GM23338 (cell line): ENCODE results near the gene OR9A2. TPM values are rescaled to one million over a fixed set of nuclear protein-coding genes. Genes with fewer than 3 reads are reported as not detected.

Source experiments
- ATAC-seq: fragments of 200-7000 bp; cut with Tn5 transposase; 3 replicates; pipeline ENCODE4 v1.9.1; 2020
- DNase-seq: peaks from one replicate; pipeline ENCODE4 v3.0.0-alpha.2; 2015; ENCODE audit warnings: low spot score
- H2AFZ ChIP-seq: fragments of 200-600 bp; sonication (generic); 2 replicates; pipeline ENCODE4 v1.8.0; 2016; ENCODE audit warnings: antibody characterized with exemption, mild to moderate bottlenecking, moderate library complexity
- H3F3A ChIP-seq: fragments of 200-600 bp; sonication (generic); replicated peaks from 2 replicates; pipeline ENCODE4 v1.8.0; 2017; ENCODE audit warnings: antibody characterized with exemption, mixed run types, low read depth
- H3K27ac ChIP-seq: fragments of 200-600 bp; sonication (generic); 2 replicates; pipeline ENCODE4 v1.6.1; 2016; ENCODE audit warnings: low read depth
- H3K27me3 ChIP-seq: fragments of 200-600 bp; sonication (generic); 2 replicates; pipeline ENCODE4 v1.8.0; 2016; ENCODE audit warnings: mild to moderate bottlenecking, mixed run types, moderate library complexity; ENCODE audit not compliant: insufficient read depth
- H3K36me3 ChIP-seq: fragments of 200-600 bp; sonication (generic); 2 replicates; pipeline ENCODE4 v1.8.0; 2016; ENCODE audit warnings: mild to moderate bottlenecking; ENCODE audit not compliant: insufficient read depth
- H3K4me1 ChIP-seq: fragments of 200-600 bp; sonication (generic); 2 replicates; pipeline ENCODE4 v1.8.0; 2016; ENCODE audit warnings: mild to moderate bottlenecking, moderate library complexity; ENCODE audit not compliant: insufficient read depth
- H3K4me2 ChIP-seq: fragments of 200-600 bp; sonication (generic); 2 replicates; pipeline ENCODE4 v1.7.1; 2017; ENCODE audit warnings: mixed run types
- H3K4me3 ChIP-seq: fragments of 200-600 bp; sonication (generic); 2 replicates; pipeline ENCODE4 v1.6.1; 2016; ENCODE audit warnings: mixed run types
- H3K79me2 ChIP-seq: fragments of 200-600 bp; sonication (generic); replicated peaks from 2 replicates; pipeline ENCODE4 v1.8.0; 2017; ENCODE audit warnings: mild to moderate bottlenecking; ENCODE audit not compliant: insufficient read depth
- H3K9me2 ChIP-seq: fragments of 200-600 bp; sonication (generic); 2 replicates; pipeline ENCODE4 v1.8.0; 2017; ENCODE audit not compliant: insufficient read depth
- H4K20me1 ChIP-seq: fragments of 200-600 bp; sonication (generic); replicated peaks from 2 replicates; pipeline ENCODE4 v1.8.0; 2017; ENCODE audit warnings: mild to moderate bottlenecking; ENCODE audit not compliant: insufficient read depth
- H3K27ac Mint-ChIP-seq: 2 replicates; pipeline ENCODE4 v1.8.0; 2020; ENCODE audit warnings: inconsistent platforms, mild to moderate bottlenecking, moderate library complexity, mixed read lengths
- H3K27me3 Mint-ChIP-seq: 3 replicates; pipeline ENCODE4 v1.8.0; 2022; ENCODE audit warnings: low read depth, mild to moderate bottlenecking, moderate library complexity, mixed read lengths, inconsistent platforms; ENCODE audit not compliant: insufficient read depth, poor library complexity
- H3K36me3 Mint-ChIP-seq: 3 replicates; pipeline ENCODE4 v1.8.0; 2021; ENCODE audit warnings: low read depth, mild to moderate bottlenecking, inconsistent platforms, moderate library complexity, mixed read lengths
- H3K4me1 Mint-ChIP-seq: 3 replicates; pipeline ENCODE4 v1.8.0; 2020; ENCODE audit warnings: mild to moderate bottlenecking, inconsistent platforms, mixed read lengths
- H3K4me3 Mint-ChIP-seq: 3 replicates; pipeline ENCODE4 v1.8.0; 2021; ENCODE audit warnings: moderate library complexity, mild to moderate bottlenecking, inconsistent platforms, mixed read lengths
- H3K9me3 Mint-ChIP-seq: 3 replicates; pipeline ENCODE4 v1.8.0; 2020; ENCODE audit warnings: moderate library complexity, mild to moderate bottlenecking, inconsistent platforms, mixed read lengths
- CREB1 ChIP-seq: fragments of 250-450 bp; sonication (Bioruptor Pico); IDR thresholded peaks from 2 replicates; pipeline ENCODE4 v1.5.0; 2020; ENCODE audit warnings: low read depth, mild to moderate bottlenecking, moderate library complexity
- EZH2phosphoT487 ChIP-seq: fragments of 200-600 bp; sonication (generic); IDR thresholded peaks from one replicate; pipeline ENCODE4 v1.8.1; 2018; ENCODE audit warnings: antibody characterized with exemption; ENCODE audit not compliant: unreplicated experiment
- JUNB ChIP-seq: IDR thresholded peaks from one replicate; pipeline ENCODE4 v1.6.1; 2016; ENCODE audit warnings: antibody characterized with exemption; ENCODE audit not compliant: unreplicated experiment
- polyA plus RNA-seq: library from polyadenylated mRNA; unstranded; fragments of >200 nt; fragmentation: Nextera tagmentation; extraction: Ambion mirVana; gene quantifications from 2 replicates; pipeline ENCODE4 v1.2.1, GENCODE V29; 2016
- total RNA-seq: library from RNA; depleted of rRNA; stranded (reverse); fragments of >200 nt; shearing (Covaris generic); gene quantifications from 2 replicates; pipeline ENCODE4 v1.2.3, GENCODE V29; 2014
- TF ChIP-seq, protein P1 (sequence below): fragments of 250-450 bp; sonication (Bioruptor Pico); IDR thresholded peaks from 2 replicates; pipeline ENCODE4 v1.5.0; 2020; ENCODE audit warnings: mild to moderate bottlenecking, moderate library complexity
- TF ChIP-seq, protein P2 (sequence below), 2 experiments: fragments of 200-600 bp in 1 of 2; sonication (generic) in 1 of 2; conservative IDR thresholded peaks; 2 replicates each; pipeline versions ENCODE4 v1.5.1 to v1.6.1; 2016 to 2017; ENCODE audit warnings: antibody characterized with exemption in 2 of 2, low read depth in 2 of 2, mild to moderate bottlenecking in 2 of 2, moderate library complexity in 1 of 2

The OR9A2 gene
- total and polyA plus RNA-seq, 2 experiments from 2014 or later, result not detected

DNA sequence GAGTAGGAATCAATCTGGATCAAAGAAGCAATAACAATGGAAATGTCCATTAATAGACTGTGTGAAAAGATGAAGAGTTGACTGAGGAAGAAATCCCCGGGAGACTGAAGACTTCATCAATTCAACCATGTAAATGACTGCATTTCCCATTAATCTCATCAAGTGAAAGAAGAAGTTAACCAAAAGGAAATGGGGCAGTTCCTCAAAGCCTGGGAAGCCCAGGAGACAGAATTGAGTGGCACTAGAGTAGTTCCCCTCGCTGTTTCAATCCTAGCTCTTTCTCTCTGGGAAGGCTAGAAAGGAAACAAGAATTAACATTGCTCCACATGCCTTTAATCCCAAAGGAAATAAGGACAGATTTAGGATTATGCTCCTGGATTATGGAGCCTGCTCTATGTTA lies 20.4 kb upstream of the OR9A2 start:
- Histone ChIP-seq H3K9me2 (no peaks in the 10 kb centered on the region), H4K20me1 (no peaks in the 10 kb centered on the region), H3K27me3 (no peaks in the 10 kb centered on the region), H3K79me2 (no peaks in the 10 kb centered on the region), H2AFZ (no peak overlapping the region), H3K4me2 (no peak overlapping the region), H3F3A (no peaks in the 10 kb centered on the region), H3K4me3 (no peak overlapping the region), H3K36me3 (no peaks in the 10 kb centered on the region), H3K4me1 (no peaks in the 10 kb centered on the region), H3K27ac (no peak overlapping the region)
- TF ChIP-seq JUNB (no peak), EZH2phosphoT487 (no peak), CREB1 (CRISPR knock-in tag) (no peak)
- TF ChIP-seq, protein P1, sequence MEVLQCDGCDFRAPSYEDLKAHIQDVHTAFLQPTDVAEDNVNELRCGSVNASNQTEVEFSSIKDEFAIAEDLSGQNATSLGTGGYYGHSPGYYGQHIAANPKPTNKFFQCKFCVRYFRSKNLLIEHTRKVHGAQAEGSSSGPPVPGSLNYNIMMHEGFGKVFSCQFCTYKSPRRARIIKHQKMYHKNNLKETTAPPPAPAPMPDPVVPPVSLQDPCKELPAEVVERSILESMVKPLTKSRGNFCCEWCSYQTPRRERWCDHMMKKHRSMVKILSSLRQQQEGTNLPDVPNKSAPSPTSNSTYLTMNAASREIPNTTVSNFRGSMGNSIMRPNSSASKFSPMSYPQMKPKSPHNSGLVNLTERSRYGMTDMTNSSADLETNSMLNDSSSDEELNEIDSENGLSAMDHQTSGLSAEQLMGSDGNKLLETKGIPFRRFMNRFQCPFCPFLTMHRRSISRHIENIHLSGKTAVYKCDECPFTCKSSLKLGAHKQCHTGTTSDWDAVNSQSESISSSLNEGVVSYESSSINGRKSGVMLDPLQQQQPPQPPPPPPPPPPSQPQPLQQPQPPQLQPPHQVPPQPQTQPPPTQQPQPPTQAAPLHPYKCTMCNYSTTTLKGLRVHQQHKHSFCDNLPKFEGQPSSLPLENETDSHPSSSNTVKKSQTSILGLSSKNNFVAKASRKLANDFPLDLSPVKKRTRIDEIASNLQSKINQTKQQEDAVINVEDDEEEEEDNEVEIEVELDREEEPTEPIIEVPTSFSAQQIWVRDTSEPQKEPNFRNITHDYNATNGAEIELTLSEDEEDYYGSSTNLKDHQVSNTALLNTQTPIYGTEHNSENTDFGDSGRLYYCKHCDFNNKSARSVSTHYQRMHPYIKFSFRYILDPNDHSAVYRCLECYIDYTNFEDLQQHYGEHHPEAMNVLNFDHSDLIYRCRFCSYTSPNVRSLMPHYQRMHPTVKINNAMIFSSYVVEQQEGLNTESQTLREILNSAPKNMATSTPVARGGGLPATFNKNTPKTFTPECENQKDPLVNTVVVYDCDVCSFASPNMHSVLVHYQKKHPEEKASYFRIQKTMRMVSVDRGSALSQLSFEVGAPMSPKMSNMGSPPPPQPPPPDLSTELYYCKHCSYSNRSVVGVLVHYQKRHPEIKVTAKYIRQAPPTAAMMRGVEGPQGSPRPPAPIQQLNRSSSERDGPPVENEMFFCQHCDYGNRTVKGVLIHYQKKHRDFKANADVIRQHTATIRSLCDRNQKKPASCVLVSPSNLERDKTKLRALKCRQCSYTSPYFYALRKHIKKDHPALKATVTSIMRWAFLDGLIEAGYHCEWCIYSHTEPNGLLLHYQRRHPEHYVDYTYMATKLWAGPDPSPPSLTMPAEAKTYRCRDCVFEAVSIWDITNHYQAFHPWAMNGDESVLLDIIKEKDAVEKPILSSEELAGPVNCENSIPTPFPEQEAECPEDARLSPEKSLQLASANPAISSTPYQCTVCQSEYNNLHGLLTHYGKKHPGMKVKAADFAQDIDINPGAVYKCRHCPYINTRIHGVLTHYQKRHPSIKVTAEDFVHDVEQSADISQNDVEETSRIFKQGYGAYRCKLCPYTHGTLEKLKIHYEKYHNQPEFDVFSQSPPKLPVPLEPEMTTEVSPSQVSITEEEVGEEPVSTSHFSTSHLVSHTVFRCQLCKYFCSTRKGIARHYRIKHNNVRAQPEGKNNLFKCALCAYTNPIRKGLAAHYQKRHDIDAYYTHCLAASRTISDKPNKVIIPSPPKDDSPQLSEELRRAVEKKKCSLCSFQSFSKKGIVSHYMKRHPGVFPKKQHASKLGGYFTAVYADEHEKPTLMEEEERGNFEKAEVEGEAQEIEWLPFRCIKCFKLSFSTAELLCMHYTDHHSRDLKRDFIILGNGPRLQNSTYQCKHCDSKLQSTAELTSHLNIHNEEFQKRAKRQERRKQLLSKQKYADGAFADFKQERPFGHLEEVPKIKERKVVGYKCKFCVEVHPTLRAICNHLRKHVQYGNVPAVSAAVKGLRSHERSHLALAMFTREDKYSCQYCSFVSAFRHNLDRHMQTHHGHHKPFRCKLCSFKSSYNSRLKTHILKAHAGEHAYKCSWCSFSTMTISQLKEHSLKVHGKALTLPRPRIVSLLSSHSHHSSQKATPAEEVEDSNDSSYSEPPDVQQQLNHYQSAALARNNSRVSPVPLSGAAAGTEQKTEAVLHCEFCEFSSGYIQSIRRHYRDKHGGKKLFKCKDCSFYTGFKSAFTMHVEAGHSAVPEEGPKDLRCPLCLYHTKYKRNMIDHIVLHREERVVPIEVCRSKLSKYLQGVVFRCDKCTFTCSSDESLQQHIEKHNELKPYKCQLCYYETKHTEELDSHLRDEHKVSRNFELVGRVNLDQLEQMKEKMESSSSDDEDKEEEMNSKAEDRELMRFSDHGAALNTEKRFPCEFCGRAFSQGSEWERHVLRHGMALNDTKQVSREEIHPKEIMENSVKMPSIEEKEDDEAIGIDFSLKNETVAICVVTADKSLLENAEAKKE, result no peak
- TF ChIP-seq, protein P2, sequence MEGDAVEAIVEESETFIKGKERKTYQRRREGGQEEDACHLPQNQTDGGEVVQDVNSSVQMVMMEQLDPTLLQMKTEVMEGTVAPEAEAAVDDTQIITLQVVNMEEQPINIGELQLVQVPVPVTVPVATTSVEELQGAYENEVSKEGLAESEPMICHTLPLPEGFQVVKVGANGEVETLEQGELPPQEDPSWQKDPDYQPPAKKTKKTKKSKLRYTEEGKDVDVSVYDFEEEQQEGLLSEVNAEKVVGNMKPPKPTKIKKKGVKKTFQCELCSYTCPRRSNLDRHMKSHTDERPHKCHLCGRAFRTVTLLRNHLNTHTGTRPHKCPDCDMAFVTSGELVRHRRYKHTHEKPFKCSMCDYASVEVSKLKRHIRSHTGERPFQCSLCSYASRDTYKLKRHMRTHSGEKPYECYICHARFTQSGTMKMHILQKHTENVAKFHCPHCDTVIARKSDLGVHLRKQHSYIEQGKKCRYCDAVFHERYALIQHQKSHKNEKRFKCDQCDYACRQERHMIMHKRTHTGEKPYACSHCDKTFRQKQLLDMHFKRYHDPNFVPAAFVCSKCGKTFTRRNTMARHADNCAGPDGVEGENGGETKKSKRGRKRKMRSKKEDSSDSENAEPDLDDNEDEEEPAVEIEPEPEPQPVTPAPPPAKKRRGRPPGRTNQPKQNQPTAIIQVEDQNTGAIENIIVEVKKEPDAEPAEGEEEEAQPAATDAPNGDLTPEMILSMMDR (conservative IDR thresholded peaks at IDR 0.05; ENCODE audit: low read depth in 2 of 2), result no peak
- H3K27me3 Mint-ChIP-seq, result peaks cover 4% of the 10 kb centered on the region
- no peaks in the 10 kb centered on the region for H3K9me3 Mint-ChIP-seq
- ATAC-seq (no peak), DNase-seq (no peak)
- no peak overlapping the region for H3K27ac Mint-ChIP-seq
- no peak overlapping the region for H3K4me3 Mint-ChIP-seq
- peaks cover 4% of the 10 kb centered on the region; the same call in 1 of the 3 replicates for H3K4me1 Mint-ChIP-seq
- no peaks in the 10 kb centered on the region for H3K36me3 Mint-ChIP-seq
